ENCODE measurements around the gene MSI2.

The MSI2 gene

DNA sequence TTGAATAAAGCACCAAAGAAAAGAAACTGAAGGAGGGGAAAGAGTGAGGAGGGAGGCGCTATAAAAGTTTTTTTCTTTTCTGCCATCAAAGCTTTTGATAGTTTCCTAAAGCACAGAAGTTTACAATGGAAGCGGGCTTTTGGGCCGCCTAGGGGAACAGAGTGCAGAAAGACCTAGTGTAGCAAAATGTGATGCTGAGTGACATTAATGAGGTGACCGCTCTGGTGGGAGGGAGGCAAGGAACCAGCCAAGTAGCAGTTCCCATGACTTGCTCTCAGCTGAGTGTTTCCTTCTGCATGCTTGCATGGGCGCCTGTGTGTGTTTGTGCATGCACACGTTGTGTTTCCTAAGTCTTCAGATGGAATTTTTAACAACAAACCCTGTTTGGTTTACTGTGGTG lies 15.5 kb downstream of the MSI2 start:
- DNase-seq = no peak

DNA sequence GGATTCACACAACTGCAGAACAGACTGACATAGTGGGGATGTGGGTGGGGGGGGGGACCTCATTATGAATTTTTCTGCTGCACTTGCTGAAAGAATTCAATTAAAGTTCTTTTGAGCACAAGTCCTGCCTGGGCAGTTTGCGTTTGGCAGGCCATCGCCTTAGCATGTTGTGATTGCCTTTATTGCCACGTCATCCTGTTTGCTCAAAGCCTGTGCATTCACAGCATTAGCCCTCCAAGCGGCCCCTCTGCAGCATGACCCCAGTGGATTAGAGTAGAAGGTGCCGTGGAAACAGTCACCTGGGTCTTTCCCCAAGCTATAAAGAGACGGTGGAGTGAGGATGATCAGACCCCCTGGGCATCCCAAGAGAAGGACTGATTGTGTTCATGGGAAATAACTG lies 17.2 kb downstream of the MSI2 start:
- DNase-seq = no peak

DNA sequence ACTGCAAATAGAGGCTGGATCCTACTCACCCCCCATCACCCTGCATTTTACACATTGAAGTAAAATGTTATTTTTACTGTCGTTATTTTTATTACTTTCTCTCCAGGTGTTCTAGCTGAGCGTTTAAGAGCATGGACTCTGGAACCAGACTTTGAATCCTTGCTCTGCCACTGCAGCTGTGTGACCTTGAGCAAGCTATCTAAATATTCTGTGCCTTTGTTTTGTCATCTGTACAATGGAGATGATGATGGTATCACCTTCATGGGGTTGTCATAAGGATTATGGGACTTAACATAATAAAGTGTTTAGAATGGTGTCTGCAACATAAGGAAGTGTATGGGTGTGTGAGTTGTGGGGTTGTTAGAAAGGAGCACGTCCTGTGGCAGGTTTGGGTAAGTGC lies 17.8 kb downstream of the MSI2 start:
- DNase-seq = no peak

DNA sequence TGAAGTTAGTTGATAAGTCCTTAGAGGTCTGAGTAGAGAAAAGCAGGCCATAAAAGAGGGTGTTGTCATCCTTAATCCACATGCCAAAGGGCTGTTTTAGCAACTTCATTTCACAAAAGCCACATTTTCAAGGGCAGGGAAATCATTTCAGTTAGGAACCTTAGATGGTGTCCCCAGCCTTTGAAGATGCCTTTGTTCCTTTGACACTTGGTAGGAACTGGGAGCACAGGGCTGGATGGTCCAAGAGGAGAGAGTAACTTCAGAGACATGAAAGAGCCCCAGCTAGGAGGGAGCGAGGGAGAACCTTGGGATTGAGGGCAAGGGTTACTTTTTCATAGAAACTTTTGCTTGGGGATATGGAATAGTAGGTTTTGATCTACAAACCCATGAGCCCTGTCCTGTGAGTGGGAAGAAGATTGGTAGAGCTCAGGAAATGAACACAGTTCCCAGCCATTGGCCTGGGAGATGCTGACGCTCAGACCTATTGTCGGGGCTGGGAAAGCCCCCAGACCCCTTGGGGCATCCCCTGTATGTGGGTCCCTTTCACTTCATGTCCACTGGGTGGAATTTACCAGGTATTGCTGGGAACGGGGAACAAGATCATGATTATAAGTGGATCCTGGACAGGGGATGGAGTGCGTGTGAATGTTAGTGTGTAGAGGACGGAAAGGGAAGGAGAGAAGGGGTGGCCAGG lies 18.9 kb downstream of the MSI2 start:
- DNase-seq = no peak

DNA sequence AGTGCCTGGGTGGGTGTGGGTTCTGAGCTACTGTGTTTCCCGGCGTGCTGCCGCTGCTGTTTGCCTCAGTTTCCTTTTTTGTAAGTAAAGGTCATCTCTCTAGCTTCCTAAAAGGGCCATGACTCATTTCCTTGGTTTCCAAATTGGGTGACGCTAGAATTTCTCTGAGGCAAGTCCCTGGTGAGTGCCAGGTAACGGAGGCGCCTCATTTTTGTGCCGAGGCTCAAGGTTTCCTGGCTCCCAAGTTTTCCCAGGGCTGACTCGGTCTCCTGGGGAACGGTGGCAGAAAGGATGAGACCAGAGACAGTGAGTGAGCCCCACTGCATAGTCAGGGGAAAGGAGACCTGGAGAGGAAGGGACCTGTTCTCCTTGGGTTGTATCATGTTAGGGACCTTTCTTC lies 20.3 kb downstream of the MSI2 start:
- no peak for DNase-seq

DNA sequence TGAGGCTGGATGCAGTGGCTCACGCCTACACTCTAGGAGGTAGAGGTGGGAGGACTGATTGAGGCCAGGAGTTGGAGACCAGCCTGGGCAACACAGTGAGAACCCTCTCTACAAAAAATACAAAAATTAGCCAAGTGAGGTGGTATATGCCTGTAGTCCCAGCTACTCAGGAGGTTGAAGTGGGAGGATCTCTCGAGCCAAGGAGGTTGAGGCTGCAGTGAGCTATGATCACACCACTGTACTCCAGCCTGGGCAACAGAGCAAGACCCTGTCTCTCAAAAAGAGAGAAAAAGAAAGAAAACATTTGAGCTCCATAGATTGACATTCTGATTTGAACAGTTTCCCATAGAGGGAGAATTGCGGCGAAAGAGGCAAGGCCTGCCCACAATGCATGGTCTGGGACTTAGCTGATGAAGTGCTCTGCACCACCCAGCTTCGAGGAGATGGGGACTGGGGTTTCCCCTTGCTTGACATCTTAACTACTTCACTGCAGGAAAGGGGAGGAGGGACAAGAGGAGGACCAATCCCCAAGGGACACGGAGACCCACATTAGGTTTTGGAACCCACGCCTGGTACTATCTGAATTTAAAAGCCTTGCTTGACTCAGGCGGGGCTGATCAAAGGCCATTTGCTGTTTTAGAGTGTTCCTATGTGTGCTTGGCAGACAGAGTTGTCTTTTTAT lies 21.7 kb downstream of the MSI2 start:
- no peak for DNase-seq

DNA sequence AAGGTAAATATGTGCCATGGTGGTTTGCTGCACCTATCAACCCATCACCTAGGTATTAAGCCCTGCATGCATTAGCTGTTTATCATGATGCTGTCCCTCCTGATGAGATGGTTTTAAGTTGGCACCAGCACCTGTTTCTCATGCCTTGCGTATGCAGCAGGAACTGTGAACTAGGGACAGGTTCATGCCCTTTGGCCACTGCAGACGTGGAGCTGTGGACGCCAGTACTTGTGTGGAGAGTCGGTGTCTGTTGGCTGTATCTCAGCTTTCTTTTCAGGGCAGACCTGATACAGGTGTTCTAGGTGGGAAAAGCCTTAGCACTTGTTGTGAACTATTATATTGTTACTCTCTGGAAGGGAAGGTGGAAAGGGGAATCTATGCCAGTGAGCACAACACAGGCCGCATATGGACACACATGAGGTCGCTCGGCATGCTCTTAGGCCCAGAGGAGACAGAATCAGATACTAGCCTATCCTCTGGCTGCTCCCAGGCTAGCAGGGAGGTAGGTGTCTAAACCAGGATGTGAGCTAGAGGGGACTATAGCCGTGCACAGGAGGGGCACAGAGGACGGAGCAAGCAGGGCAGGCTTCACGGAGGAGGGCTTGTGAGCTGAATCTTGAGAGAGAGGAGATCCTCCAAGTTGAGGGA lies 22.5 kb downstream of the MSI2 start:
- DNase-seq = no peak

DNA sequence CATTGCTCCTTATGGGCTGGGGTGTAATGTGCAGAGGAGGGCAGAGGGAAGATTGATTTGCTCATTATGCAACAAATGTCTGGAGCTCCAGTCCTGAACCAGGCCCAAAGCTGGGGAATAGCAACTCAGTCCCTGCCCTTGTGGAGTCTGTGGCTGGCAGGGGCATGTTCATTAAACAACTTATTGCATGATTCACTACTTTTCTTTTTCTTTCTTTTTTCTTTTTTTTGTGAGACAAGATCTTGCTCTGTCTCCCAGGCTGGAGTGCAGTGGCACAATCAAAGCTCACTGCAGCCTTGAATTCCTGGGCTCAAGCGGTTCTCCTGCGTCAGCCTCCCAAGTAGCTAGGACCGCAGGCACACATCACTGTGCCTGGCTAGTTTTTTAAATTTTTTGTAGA lies 23.1 kb downstream of the MSI2 start:
- no peak for DNase-seq

DNA sequence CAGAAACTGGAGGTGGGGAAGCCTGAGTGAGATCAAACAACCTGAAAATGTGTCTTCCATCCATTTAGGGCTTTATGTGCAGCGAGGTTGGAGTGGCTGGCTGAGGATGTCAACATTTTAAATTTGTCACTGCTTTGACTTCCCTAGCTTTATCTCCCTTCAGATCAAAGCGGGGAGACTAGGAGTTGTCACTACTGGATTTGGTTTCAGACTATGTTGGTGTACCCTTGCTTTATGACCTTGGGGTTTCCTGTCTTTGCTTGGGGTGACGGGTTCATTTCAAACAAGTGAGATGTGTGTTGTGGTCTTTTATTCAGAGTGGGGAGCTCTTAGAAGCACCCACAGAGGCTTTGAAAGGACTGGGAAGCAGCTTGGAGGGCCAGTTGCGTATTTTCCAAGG lies 25.6 kb downstream of the MSI2 start:
- peak; percentile 14 for DNase-seq

DNA sequence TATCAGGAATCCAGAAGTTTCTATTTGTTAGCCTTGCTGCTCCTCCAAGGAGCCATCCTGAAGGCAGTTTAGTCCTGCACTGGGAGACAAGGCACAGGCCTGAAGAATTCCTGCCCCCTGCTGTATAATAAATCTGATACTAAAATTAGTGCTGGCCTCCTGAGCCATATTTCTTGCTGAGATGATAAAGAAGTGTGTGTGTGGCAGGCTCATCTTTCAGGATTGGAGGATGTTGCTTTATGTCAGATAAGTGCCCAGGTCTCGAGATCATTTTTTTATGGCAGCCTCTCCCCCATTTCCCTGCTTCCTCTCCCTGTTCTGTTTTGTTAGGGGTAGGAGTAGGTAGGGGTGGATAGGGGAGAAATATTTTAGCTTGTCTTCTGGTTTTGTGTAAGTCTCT lies 26.0 kb downstream of the MSI2 start:
- DNase-seq = no peak

DNA sequence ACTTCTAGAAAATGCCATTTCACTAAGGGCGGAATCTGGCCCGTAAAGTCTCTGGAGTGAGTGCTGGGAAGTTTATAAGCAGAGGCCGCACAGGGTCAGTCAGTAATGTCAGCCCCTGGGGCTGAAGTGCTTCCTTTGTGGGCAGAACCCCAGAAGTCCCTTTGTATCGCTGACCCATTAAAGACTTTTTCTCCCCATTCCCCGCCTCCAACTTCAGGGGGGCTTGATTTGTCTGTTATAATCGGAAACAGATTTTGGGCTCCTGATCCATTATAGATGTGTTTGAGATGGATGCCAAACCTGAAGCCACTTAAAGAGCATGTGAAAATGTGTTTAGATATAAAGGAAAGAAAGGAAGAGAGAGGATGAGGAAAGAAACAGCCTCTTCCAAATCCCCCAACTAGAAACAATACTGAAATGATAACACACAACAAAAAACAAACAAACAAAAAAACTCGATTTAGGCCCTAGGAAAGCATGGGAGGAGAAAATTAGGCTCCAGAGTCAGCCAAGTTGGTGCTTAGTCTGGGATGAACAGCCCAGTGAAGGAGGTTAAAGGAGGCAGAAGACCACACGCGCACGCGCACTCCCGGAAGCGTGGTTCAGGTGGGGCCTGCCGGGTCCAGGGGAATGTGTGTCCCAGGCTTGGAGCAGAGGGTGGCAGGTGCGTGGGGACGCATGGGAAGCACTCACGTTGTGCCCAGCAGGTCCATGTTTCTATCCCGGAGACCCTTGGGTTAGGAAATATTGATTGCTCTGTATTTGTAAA lies 27.1 kb downstream of the MSI2 start:
- no peak for DNase-seq

DNA sequence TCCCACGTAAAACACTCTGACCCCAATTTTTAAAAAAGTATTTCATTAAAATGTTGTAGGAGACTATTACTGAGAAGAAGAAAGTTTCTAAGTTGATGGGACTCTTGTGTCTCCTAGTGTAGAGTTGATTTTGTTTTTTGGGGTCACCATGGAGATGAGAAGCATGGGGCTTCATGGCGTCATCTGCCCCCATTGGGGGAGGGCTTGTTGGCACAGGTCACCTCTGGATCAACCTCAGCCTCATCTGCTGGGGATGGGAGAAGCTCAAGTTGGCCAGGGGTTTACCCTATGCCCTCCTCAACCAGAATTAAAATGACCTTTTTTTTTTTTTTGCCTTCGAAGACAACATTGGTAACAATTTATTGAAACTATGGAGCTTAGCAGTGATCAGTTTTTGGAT lies 28.3 kb downstream of the MSI2 start:
- DNase-seq = no peak

DNA sequence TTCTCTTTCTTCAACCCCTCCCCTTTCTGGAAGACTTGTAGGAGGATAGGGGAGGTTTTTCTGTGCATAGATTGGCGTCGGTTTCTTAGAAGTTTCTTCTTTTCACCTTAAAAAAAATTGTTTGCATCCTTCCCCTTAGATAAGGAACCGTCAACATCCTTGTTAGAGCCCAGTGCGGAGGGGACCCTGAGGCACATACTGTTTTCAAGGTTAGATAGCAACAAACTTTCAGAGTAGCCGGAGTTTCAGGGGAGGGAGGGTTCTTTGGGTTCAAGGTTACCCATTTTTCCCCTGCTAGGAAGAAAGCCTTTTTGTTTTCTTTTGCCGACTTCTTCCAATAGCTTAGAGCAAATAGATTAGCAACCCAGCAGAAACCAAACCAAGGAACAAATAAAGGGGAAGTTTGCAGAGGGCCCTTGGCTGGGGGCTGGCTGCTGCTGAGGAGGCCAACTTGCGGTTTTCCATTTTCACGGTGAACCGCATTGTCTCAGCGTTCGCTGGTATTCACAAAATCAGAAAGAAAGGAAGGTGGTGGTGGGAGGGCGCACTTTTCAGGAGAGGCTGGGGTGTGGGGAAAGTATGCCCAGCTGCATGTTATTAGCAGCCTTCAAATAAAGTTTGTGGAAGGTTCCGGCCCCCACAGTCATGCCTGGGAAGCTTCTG lies 28.8 kb downstream of the MSI2 start:
- peak; percentile 51 for DNase-seq

DNA sequence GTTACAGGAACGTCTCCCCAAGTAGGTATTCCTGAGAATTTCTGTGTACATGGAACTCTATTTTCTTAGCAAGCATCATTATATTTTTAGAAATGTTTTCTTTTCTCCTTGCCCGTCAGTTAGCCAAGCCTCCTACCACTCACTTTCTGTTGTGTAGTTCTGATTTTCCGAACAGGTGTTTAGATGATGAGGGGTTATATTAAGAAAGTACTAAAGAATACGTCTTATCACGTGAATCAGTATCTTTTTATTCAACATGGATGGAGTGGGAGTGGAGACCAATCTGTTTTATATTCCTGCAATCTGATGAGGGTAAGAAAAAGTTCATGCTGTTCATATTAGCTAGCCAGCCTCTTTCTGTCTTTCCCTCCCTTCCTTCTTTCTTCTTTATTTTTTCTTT lies 29.4 kb downstream of the MSI2 start:
- no peak for DNase-seq

DNA sequence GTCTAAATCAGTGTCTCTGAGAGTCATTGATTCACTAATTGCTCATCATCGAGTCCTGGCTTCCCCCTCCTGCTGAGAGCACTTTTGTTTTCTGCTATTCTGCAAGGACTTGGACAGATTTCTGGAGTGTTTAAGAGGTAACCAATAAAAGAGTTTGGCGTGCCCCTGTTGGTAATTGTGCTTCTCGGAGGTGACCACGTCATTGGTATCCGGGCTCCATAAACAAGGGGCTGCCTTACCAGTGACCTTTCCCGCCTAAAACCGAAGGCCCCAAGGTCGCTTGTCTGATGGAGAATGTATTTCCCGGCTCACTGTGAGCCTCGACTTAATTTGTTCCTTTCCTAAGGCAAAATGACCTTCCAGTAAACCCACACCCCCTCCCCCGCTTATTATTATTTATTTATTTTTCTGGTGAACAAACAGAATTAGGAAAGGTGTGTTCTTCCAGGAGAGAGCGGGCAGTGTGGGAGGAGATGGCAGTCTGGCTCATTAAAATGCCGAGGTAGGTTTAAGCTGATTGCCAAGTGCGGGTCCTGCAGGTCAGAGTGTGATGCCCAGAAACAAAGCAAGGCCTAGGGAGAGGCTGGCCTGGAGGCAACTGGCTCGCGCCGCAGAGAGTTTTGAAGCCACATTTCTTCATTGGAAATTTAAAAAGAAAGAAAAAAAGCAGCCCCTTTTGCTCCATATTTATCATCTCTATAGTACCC lies 30.2 kb downstream of the MSI2 start:
- no peak for DNase-seq

DNA sequence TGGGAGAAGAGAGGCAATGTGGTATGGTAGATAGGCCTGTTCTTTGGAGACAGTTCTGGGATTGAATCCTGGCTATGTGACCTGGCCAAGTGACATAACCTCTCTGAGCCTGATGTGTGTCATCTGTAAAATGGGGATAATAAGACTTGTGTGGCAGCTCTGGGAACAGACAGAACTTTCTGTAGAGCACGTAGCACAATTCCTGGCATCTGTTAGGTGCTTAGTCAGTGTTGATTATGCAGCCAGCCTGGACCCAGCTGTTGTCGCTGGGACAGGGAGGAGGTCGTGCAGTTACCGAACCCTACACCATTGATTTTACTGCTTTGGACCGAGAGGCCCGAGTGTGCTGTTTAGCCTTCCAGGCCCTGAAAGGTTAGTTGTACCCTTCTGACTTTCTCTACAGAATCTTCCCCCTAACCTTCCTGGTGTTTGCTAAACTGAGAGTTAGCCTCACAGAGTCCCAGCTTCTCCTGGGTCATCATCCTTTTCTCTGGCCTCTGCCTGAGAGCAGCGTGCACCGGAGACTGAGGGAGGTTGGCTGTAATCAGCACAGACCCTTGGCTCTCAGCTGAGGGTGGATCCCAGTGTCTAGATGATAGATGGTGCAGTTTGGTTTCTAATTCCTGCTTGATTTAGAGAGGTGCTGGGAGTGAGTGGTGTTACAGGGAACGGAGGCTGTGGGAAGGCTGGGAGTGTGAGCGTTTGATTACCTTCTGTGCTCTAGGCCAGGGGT lies 31.9 kb downstream of the MSI2 start:
- no peak for DNase-seq

DNA sequence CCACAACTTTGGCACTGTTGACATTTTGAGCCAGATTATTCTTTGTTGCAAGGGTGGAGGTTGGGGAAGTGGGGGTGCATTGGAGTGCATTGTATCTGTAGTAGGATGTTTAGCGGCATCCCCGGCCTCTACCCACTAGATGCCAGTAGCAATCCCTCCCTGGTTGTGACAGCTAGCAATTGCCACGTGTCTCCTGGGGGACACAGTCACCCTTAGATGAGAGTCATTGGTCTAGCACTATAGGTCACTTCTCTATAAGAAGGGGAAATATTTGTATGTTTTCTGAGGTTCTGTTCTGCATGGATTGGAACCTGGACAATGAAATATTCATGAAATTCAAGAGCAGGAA lies 32.4 kb downstream of the MSI2 start:
- DNase-seq = no peak

DNA sequence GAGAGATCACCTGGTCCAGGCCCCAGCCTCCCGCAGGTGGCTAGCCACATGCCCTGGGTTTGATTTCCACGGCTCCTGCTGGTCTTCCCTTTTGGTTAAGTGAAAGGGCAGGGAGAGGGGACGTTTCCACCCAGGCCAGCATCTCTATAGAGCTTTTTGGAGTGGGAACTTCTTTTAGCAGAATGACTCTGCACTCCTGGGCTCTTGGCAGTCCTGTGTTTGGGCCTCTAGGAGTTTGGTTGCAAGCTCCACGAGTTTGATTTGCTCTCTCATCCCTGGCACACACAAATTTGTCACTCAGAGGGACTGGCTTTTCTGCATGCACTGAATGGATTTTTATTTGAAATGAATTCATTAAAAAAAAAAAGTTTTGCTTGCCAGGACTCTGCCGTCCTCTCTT lies 32.8 kb downstream of the MSI2 start:
- DNase-seq = no peak

DNA sequence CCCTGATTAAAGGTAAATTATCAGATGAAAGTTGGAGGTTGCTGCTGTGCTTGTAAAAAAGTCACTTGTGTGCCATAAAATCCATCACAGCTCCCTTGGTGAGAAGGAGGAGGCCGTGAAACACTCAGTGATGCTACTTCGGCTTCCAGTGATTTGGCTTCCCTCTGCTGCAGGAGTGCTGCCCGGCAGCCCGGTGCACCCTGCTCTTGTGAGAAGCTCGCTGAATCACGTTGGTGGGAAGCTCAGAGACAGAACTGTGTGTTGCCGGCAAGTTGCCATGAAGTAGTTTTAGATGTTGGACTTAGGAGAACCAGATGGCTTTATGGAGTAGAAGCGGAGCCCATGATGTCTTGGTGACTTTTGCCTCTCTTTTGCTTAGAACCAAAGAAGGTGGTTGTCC lies 33.3 kb downstream of the MSI2 start:
- no peak for DNase-seq

DNA sequence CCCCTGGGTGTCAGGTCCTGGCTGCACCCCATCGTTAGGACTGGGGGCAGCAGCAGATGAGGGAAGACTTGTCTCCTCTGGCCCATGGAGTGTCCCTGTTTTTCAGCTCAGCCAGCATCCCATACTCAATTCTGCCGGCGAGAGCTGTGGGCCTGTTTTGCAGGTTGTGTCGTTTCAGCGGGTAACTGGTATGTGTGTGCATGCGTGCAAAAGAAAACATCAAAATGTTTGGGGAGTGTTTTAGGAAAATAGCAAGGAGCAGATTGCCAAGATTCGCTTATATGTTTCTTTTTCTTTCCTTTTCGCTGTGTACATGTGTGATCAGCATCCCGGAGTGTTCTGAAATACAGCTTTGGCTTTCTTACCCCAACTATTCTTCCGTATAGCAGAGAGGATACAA lies 34.7 kb downstream of the MSI2 start:
- DNase-seq = no peak

DNA sequence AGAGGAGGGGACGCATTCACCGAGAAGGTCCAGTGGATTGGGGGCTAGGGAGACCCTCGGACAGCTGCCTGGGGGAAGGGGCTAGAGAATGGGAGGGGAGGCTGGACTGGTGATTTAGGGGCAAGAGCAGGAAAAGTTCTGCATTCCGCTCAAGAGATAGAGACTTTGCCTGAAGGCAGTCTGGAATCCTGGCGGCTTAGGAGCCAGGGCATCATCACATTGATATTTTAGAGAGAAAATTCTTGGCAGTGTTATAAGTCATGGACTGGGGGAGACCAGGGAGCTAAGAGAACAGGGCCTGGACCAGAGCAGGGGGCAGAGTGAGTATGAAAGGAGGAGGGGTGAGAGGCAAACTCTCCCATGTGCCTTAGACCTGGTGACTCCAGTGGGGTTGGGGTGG lies 35.8 kb downstream of the MSI2 start:
- no peak for DNase-seq

DNA sequence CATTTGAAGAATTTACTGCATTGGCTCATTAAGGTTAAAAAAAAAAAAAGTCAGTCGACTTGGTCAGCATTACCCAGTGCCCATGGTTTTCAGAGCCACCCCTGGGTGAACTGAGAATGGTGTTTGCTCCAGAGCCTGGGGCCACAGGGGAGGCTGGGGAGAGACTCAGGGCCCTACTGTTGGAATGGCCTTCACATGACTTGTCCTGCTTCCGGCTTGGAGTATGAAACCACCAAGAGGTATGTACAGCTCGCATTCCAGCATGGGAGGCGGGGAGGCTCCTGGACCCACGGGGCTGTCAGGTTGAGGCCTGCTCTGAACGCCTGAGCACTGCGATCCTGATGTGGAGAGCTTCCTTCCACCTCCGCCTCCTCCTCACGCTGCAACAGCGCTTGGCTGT lies 36.8 kb downstream of the MSI2 start:
- DNase-seq = no peak

All from CD4-positive, alpha-beta T cell treated with Interleukin-6 for 4 hours (primary cell).